Mesendoderm (in vitro differentiated cells): ENCODE data around the gene PGA5. TPM values are rescaled to one million over a fixed set of nuclear protein-coding genes. Genes with fewer than 3 reads are reported as not detected.
"Not testable (repeated sequence)": the region's sequence is repeated elsewhere in the genome, so short reads cannot be mapped to it uniquely, and the experiment has no call there.

Experiments used
- DNase-seq: peaks from one replicate; pipeline ENCODE4 v3.0.0; 2013
- H2AK5ac ChIP-seq: 2 replicates; pipeline ENCODE4 v1.6.1; 2013; ENCODE audit warnings: low read length, inconsistent platforms
- H2BK120ac ChIP-seq: 2 replicates; pipeline ENCODE4 v1.6.1; 2013; ENCODE audit warnings: low read depth, mild to moderate bottlenecking, low read length, moderate library complexity, mixed read lengths
- H2BK15ac ChIP-seq: replicated peaks from 2 replicates; pipeline ENCODE4 v1.6.1; 2013; ENCODE audit warnings: low read depth, mild to moderate bottlenecking, moderate library complexity
- H2BK5ac ChIP-seq: 2 replicates; pipeline ENCODE4 v1.6.1; 2013; ENCODE audit warnings: low read length, inconsistent platforms
- H3K18ac ChIP-seq: 2 replicates; pipeline ENCODE4 v1.6.1; 2013; ENCODE audit warnings: mild to moderate bottlenecking, low read length, mixed read lengths
- H3K23ac ChIP-seq: one replicate; pipeline ENCODE4 v1.6.1; 2013; ENCODE audit warnings: low read length
- H3K27ac ChIP-seq: 2 replicates; pipeline ENCODE4 v1.5.1; 2013; ENCODE audit warnings: low read depth, mild to moderate bottlenecking, inconsistent platforms, low read length, moderate library complexity
- H3K27me3 ChIP-seq: 2 replicates; pipeline ENCODE4 v1.6.1; 2013; ENCODE audit warnings: low read length, control low read depth, mild to moderate bottlenecking, inconsistent platforms; ENCODE audit not compliant: insufficient read depth, poor library complexity
- H3K36me3 ChIP-seq: 2 replicates; pipeline ENCODE4 v1.6.1; 2013; ENCODE audit warnings: low read length, inconsistent platforms; ENCODE audit not compliant: control insufficient read depth, insufficient read depth
- H3K4ac ChIP-seq: one replicate; pipeline ENCODE4 v1.6.1; 2013; ENCODE audit warnings: low read depth, mild to moderate bottlenecking, low read length, moderate library complexity
- H3K4me1 ChIP-seq: 2 replicates; pipeline ENCODE4 v1.6.1; 2013; ENCODE audit warnings: low read depth, low read length, inconsistent platforms; ENCODE audit not compliant: control insufficient read depth
- H3K4me2 ChIP-seq: 2 replicates; pipeline ENCODE4 v1.6.1; 2013; ENCODE audit warnings: low read length
- H3K4me3 ChIP-seq: 2 replicates; pipeline ENCODE4 v1.5.1; 2013; ENCODE audit warnings: mild to moderate bottlenecking, low read length
- H3K56ac ChIP-seq: one replicate; pipeline ENCODE4 v1.6.1; 2013; ENCODE audit warnings: low read length
- H3K79me1 ChIP-seq: 2 replicates; pipeline ENCODE4 v1.6.1; 2013; ENCODE audit warnings: low read length, inconsistent platforms
- H3K79me2 ChIP-seq: 2 replicates; pipeline ENCODE4 v1.6.1; 2013; ENCODE audit warnings: mild to moderate bottlenecking, low read length; ENCODE audit not compliant: control insufficient read depth, insufficient read depth
- H3K9ac ChIP-seq: 2 replicates; pipeline ENCODE4 v1.6.1; 2013; ENCODE audit warnings: low read length, inconsistent platforms
- H4K5ac ChIP-seq: one replicate; pipeline ENCODE4 v1.6.1; 2013; ENCODE audit warnings: low read length
- H4K8ac ChIP-seq: one replicate; pipeline ENCODE4 v1.6.1; 2013; ENCODE audit warnings: low read depth, mild to moderate bottlenecking, control low read depth, low read length, moderate library complexity
- WGBS: extraction: QIAGEN DNeasy Blood & Tissue Kit; methylation state at CpG from one replicate; pipeline ENCODE4 v1.1.7; 2013; ENCODE audit warnings: low lambda C conversion rate, missing lambda C conversion rate; ENCODE audit not compliant: insufficient coverage; ENCODE audit errors: extremely low coverage; 5-methylcytosine and 5-hydroxymethylcytosine counted together
- polyA plus RNA-seq, 2 experiments: library from polyadenylated mRNA; stranded (reverse); fragments of 200-250 nt; gene quantifications; one replicate each; pipeline ENCODE4 v1.2.3, GENCODE V29; 2013

Gene PGA5
- 0.31 TPM for polyA plus RNA-seq (2013, experiment 1 of 2)
- 0.31 TPM for polyA plus RNA-seq (2013, experiment 2 of 2)

DNA sequence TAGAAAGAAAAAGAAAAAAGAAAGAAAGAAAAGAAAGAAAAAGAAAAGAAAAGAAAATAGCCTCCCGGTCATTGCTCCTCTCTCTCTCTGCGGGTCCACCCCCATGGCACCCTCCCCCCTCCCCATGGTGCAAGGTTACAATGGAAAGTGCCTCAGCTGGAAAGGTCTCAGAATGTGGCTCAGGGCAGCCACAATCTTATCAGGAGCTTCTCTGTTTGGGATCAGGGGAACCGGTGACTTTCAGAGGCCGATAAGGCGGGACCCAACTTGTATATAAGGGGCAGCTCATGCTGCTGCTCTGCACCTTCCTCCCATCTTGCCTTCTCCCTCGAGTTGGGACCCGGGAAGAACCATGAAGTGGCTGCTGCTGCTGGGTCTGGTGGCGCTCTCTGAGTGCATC lies at the start of gene PGA5:
Gene PGA5 (plus strand): TSS at position 301 of the 400 bp plus-strand sequence. CDS start 52 bp downstream, at position 353.
- not testable (repeated sequence) for DNase-seq, H3K36me3 ChIP-seq, H3K18ac ChIP-seq, H3K27ac ChIP-seq, H4K8ac ChIP-seq, H2AK5ac ChIP-seq, H4K5ac ChIP-seq, H2BK5ac ChIP-seq, H3K9ac ChIP-seq, H3K27me3 ChIP-seq, H3K4me1 ChIP-seq, H3K4ac ChIP-seq, H2BK15ac ChIP-seq, H3K79me2 ChIP-seq, H3K23ac ChIP-seq, H3K79me1 ChIP-seq, H2BK120ac ChIP-seq, H3K56ac ChIP-seq, H3K4me2 ChIP-seq, H3K4me3 ChIP-seq
- WGBS = no CpG with 5 or more reads among the region's 8 CpGs

DNA sequence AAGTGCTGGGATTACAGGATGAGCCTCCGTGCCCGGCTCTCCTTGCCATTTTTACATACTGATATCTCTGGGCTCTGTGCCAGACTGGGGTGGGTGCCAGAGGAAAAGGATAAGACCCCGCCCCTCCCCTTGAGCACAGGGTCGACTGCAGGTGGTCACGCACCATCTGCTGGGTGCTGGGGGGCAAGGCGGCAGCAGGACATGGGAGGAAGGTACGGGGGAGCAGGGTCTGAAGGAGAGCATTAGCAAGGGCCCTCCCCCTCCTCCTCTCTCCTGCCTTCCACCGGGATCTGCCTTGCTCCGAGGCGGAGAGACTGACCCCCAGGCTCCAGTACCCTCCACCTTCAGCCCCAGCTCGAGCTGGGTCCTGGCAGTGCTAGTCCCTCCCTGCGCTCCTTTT lies 47.4 kb upstream of the PGA5 start:
- H3K79me2 ChIP-seq = no peaks in the 10 kb centered on the region
- H4K5ac ChIP-seq = no peak overlapping the region
- H2BK15ac ChIP-seq = no peak overlapping the region
- H3K18ac ChIP-seq = no peak overlapping the region
- H3K9ac ChIP-seq = no peak overlapping the region
- no peak overlapping the region for H3K4ac ChIP-seq
- H3K27ac ChIP-seq = no peak overlapping the region
- no peaks in the 10 kb centered on the region for H3K36me3 ChIP-seq
- no peaks in the 10 kb centered on the region for H3K27me3 ChIP-seq
- no peak overlapping the region for H3K4me3 ChIP-seq
- no peak overlapping the region for H4K8ac ChIP-seq
- no peaks in the 10 kb centered on the region for H3K4me1 ChIP-seq
- no peak overlapping the region for H3K4me2 ChIP-seq
- H3K23ac ChIP-seq = no peak overlapping the region
- H3K79me1 ChIP-seq = no peaks in the 10 kb centered on the region
- no peak overlapping the region for H2BK120ac ChIP-seq
- H2AK5ac ChIP-seq = no peak overlapping the region
- H2BK5ac ChIP-seq = no peak overlapping the region
- no peak for DNase-seq
- no CpG with 5 or more reads among the region's 12 CpGs for WGBS
- no peak overlapping the region for H3K56ac ChIP-seq

- no peak overlapping the region for H2BK15ac ChIP-seq
- no peak overlapping the region for H3K27ac ChIP-seq
- no peak overlapping the region for H4K5ac ChIP-seq
- DNase-seq = no peak
- no peaks in the 10 kb centered on the region for H3K36me3 ChIP-seq
- H3K79me2 ChIP-seq = no peaks in the 10 kb centered on the region
- WGBS = no CpG with 5 or more reads among the region's 12 CpGs
- H3K27me3 ChIP-seq = no peaks in the 10 kb centered on the region
- H3K9ac ChIP-seq = no peak overlapping the region
- H3K4me2 ChIP-seq = no peak overlapping the region
- no peak overlapping the region for H2AK5ac ChIP-seq
- no peak overlapping the region for H3K4me3 ChIP-seq
- no peak overlapping the region for H4K8ac ChIP-seq
- H3K4me1 ChIP-seq = no peaks in the 10 kb centered on the region
- no peak overlapping the region for H3K4ac ChIP-seq
- H2BK120ac ChIP-seq = no peak overlapping the region
- H3K56ac ChIP-seq = no peak overlapping the region
- no peak overlapping the region for H2BK5ac ChIP-seq
- H3K18ac ChIP-seq = no peak overlapping the region
- H3K23ac ChIP-seq = no peak overlapping the region
- no peaks in the 10 kb centered on the region for H3K79me1 ChIP-seq
Observed at GRCh38 chr11:61194169-61194671, 46.8 kb upstream of the PGA5 start.

DNA sequence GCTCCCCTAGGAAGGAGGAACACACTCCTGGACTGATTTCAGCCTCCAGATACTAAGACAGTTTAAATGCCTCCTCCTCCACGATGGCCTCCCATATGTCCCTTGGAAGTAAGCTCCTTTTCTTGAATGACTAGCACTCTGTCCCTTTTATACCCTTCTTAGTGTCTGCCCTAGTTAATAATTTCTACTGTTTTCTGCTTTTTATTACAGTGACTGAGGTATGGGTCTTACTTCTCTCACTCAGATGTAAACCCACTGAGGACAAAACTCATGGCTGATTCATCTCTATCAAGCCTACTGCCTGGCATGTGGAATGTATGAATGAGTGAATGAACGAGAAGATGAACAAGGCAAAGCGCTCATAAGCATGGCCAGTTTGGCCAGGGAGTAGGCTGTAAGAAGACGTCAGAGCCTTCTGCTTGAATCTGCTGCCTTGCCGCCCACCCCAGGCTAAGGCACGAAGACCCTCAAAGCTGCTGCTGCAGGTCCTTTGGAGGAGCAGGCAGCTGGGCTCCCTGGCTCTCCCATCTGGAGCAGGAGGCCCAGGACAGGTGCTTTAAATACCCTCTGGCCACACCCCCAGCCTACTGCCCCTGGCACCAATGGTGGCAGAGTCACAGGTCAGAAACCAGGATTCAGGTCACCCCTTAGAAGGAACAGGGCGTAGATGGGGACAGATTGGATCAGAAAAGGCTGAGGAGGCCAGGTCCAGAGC lies 45.8 kb upstream of the PGA5 start:
- Histone ChIP-seq H2BK15ac (no peak overlapping the region), H3K18ac (no peak overlapping the region), H3K4ac (no peak overlapping the region), H4K8ac (no peak overlapping the region), H3K27ac (no peak overlapping the region), H3K79me2 (no peaks in the 10 kb centered on the region), H3K27me3 (no peaks in the 10 kb centered on the region), H4K5ac (no peak overlapping the region), H3K56ac (no peak overlapping the region), H3K9ac (no peak overlapping the region), H3K4me1 (no peaks in the 10 kb centered on the region), H2BK120ac (no peak overlapping the region), H3K4me3 (no peak overlapping the region), H3K36me3 (no peaks in the 10 kb centered on the region), H2BK5ac (no peak overlapping the region), H2AK5ac (no peak overlapping the region), H3K4me2 (no peak overlapping the region), H3K79me1 (no peaks in the 10 kb centered on the region), H3K23ac (no peak overlapping the region)
- no CpG with 5 or more reads among the region's 7 CpGs for WGBS
- DNase-seq = no peak

GRCh38 chr11:61195719-61196118 lies 45.3 kb upstream of the PGA5 start:
- H3K9ac ChIP-seq = no peak overlapping the region
- WGBS = no CpG with 5 or more reads among the region's 7 CpGs
- no peak overlapping the region for H2BK120ac ChIP-seq
- H3K4me1 ChIP-seq = no peaks in the 10 kb centered on the region
- H3K4me2 ChIP-seq = no peak overlapping the region
- H2AK5ac ChIP-seq = no peak overlapping the region
- no peak overlapping the region for H3K27ac ChIP-seq
- no peaks in the 10 kb centered on the region for H3K79me2 ChIP-seq
- no peak overlapping the region for H2BK15ac ChIP-seq
- no peak overlapping the region for H3K23ac ChIP-seq
- H3K56ac ChIP-seq = no peak overlapping the region
- H3K4me3 ChIP-seq = no peak overlapping the region
- H3K27me3 ChIP-seq = no peaks in the 10 kb centered on the region
- no peak overlapping the region for H4K8ac ChIP-seq
- no peaks in the 10 kb centered on the region for H3K36me3 ChIP-seq
- no peak overlapping the region for H3K4ac ChIP-seq
- no peak overlapping the region for H3K18ac ChIP-seq
- no peaks in the 10 kb centered on the region for H3K79me1 ChIP-seq
- DNase-seq = no peak
- H2BK5ac ChIP-seq = no peak overlapping the region
- H4K5ac ChIP-seq = no peak overlapping the region

DNA sequence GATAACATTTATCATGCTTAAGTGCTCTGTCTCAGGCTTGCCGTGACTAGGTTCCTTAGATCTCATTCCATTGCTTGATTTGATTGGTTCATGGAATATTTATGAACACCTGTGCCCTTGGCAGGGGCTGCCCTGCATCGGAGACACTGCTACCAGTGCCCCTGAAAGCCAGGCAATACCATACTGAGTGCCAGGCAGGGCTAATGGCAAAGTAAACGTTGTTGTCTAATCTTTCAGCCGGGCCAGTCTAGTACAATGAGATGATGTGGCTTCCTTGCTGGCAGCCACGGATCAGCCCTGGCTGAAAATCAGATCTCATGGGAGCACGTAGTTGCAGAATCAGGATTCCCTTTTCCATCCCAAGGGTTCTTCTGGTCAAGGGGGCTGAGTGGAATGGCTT lies 42.6 kb upstream of the PGA5 start:
- Histone ChIP-seq H3K56ac (no peak overlapping the region), H3K4me2 (no peak overlapping the region), H3K18ac (no peak overlapping the region), H2BK120ac (no peak overlapping the region), H3K4me3 (no peak overlapping the region), H3K79me1 (no peaks in the 10 kb centered on the region), H3K23ac (no peak overlapping the region), H2BK5ac (no peak overlapping the region), H3K27ac (no peak overlapping the region), H3K9ac (no peak overlapping the region), H3K79me2 (no peaks in the 10 kb centered on the region), H3K4ac (no peak overlapping the region), H4K5ac (no peak overlapping the region), H3K36me3 (no peaks in the 10 kb centered on the region), H2AK5ac (no peak overlapping the region), H3K27me3 (no peaks in the 10 kb centered on the region), H3K4me1 (no peaks in the 10 kb centered on the region), H2BK15ac (no peak overlapping the region), H4K8ac (no peak overlapping the region)
- no CpG with 5 or more reads among the region's 6 CpGs for WGBS
- no peak for DNase-seq
